ELF-1 (cell line): Measurements from ENCODE around the gene PTP4A1.

Experiments used
- DNase-seq: peaks from one replicate; pipeline ENCODE4 v3.0.0-alpha.2; 2016; ENCODE audit warnings: low read depth, low spot score

PTP4A1 gene

GRCh38 chr6:63556369-63556768, 15.9 kb upstream of the PTP4A1 start:
- no peak for DNase-seq

- DNase-seq = no peak
Measured at GRCh38 chr6:63558278-63558677, 14.0 kb upstream of the PTP4A1 start.

- no peak for DNase-seq
Measured at GRCh38 chr6:63560801-63561287, 11.4 kb upstream of the PTP4A1 start.

- DNase-seq = no peak
Measured at GRCh38 chr6:63561288-63561687, 11.0 kb upstream of the PTP4A1 start.

GRCh38 chr6:63563235-63563634, 9.0 kb upstream of the PTP4A1 start:
- DNase-seq = no peak

GRCh38 chr6:63565058-63565726, 7.1 kb upstream of the PTP4A1 start:
- no peak for DNase-seq

- DNase-seq = peak; percentile 17
Measured at GRCh38 chr6:63565727-63566596, 6.3 kb upstream of the PTP4A1 start.

GRCh38 chr6:63567966-63568365, 4.3 kb upstream of the PTP4A1 start:
- no peak for DNase-seq

- DNase-seq = no peak
Measured at GRCh38 chr6:63571361-63572043, 778 bp upstream of the PTP4A1 start.

- DNase-seq = no peak
Measured at GRCh38 chr6:63572747-63573075, 431 bp downstream of the PTP4A1 start.

- peak; percentile 92 for DNase-seq
Measured at GRCh38 chr6:63573076-63573898, 1.0 kb downstream of the PTP4A1 start.

- DNase-seq = peak; percentile 57
Measured at GRCh38 chr6:63573899-63574553, 1.7 kb downstream of the PTP4A1 start.

- no peak for DNase-seq
Measured at GRCh38 chr6:63574554-63574900, 2.2 kb downstream of the PTP4A1 start.

GRCh38 chr6:63576147-63576772, 4.0 kb downstream of the PTP4A1 start:
- no peak for DNase-seq

- no peak for DNase-seq
Measured at GRCh38 chr6:63576985-63577712, 4.9 kb downstream of the PTP4A1 start.

- DNase-seq = no peak
Measured at GRCh38 chr6:63578757-63579156, 6.5 kb downstream of the PTP4A1 start.

GRCh38 chr6:63579937-63580703, 7.8 kb downstream of the PTP4A1 start:
- no peak for DNase-seq

- DNase-seq = no peak
Measured at GRCh38 chr6:63580704-63580961, 8.4 kb downstream of the PTP4A1 start.

- no peak for DNase-seq
Measured at GRCh38 chr6:63581355-63582013, 9.2 kb downstream of the PTP4A1 start.
